Cardiac fibroblast (primary cell): ENCODE measurements around the gene TOMT.

Experiments
- DNase-seq, 2 donors: peaks; one replicate each; pipeline versions ENCODE4 v3.0.0 to v3.0.0-alpha.2; 2010; ENCODE audit warnings: low read depth in 2 of 2
- H3K4me3 ChIP-seq, 2 donors: replicated peaks in 1 of 2; 1 replicate in 1 of 2; 2 replicates in 1 of 2; pipeline ENCODE4 v1.5.1; 2011; ENCODE audit warnings: low read depth in 2 of 2, low read length in 2 of 2, mild to moderate bottlenecking in 2 of 2, moderate library complexity in 1 of 2
- CTCF ChIP-seq: IDR thresholded peaks from one replicate; pipeline ENCODE4 v1.5.1; 2011; ENCODE audit warnings: low read depth, mild to moderate bottlenecking, low read length, inconsistent platforms

TOMT gene

GRCh38 chr11:72112143-72112977 lies 6.6 kb downstream of the TOMT start, which contains the start of gene ANAPC15:
Gene ANAPC15 (minus strand): TSS chr11:72112695. CDS start chr11:72111276, 1,419 bp downstream.
- peak within 1 kb of the TSS; percentile 83 to 85 for H3K4me3 ChIP-seq
- no peak for TF ChIP-seq CTCF
- peak; percentile 100 for DNase-seq

GRCh38 chr11:72112978-72113808 lies 7.5 kb downstream of the TOMT start:
- no peak for TF ChIP-seq CTCF
- peak overlapping the region; percentile 83 to 85 for H3K4me3 ChIP-seq
- peak in 1 of 2 donors; percentile 28 for DNase-seq

GRCh38 chr11:72114570-72114969 lies 8.8 kb downstream of the TOMT start:
- no peak overlapping the region for H3K4me3 ChIP-seq
- no peak for TF ChIP-seq CTCF
- no peak for DNase-seq

GRCh38 chr11:72116019-72116755 lies 10.5 kb downstream of the TOMT start:
- no peak overlapping the region for H3K4me3 ChIP-seq
- no peak for DNase-seq
- TF ChIP-seq CTCF, result no peak

GRCh38 chr11:72119198-72119597 lies 13.5 kb downstream of the TOMT start:
- DNase-seq, result no peak
- no peak overlapping the region for H3K4me3 ChIP-seq
- TF ChIP-seq CTCF, result no peak

- TF ChIP-seq CTCF, result no peak
- H3K4me3 ChIP-seq, result no peak overlapping the region
- DNase-seq, result no peak
These were observed 15.2 kb downstream of the TOMT start for GRCh38 chr11:72120930-72121329.
